ENCODE measurements around the gene DMRT1.
A peak's percentile ranks its signal among the peaks of the same experiment; 100 is the strongest.

DMRT1 gene

GRCh38 chr9:818958-819357 lies 22.5 kb upstream of the DMRT1 start:
- Histone ChIP-seq H3K4me3 (ENCODE audit: low read depth, low read length) (no peak overlapping the region), H3K36me3 (no peaks in the 10 kb centered on the region), H3K27me3 (ENCODE audit: insufficient read depth, low read depth, severe bottlenecking) (no peaks in the 10 kb centered on the region), H3K27ac (no peak overlapping the region), H3K9me3 (ENCODE audit: severe bottlenecking) (no peaks in the 10 kb centered on the region)
- TF ChIP-seq, protein P1, sequence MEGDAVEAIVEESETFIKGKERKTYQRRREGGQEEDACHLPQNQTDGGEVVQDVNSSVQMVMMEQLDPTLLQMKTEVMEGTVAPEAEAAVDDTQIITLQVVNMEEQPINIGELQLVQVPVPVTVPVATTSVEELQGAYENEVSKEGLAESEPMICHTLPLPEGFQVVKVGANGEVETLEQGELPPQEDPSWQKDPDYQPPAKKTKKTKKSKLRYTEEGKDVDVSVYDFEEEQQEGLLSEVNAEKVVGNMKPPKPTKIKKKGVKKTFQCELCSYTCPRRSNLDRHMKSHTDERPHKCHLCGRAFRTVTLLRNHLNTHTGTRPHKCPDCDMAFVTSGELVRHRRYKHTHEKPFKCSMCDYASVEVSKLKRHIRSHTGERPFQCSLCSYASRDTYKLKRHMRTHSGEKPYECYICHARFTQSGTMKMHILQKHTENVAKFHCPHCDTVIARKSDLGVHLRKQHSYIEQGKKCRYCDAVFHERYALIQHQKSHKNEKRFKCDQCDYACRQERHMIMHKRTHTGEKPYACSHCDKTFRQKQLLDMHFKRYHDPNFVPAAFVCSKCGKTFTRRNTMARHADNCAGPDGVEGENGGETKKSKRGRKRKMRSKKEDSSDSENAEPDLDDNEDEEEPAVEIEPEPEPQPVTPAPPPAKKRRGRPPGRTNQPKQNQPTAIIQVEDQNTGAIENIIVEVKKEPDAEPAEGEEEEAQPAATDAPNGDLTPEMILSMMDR (IDR thresholded peaks at IDR 0.05; ENCODE audit: low read depth, low read length) = no peak
- no peak for DNase-seq

DNA sequence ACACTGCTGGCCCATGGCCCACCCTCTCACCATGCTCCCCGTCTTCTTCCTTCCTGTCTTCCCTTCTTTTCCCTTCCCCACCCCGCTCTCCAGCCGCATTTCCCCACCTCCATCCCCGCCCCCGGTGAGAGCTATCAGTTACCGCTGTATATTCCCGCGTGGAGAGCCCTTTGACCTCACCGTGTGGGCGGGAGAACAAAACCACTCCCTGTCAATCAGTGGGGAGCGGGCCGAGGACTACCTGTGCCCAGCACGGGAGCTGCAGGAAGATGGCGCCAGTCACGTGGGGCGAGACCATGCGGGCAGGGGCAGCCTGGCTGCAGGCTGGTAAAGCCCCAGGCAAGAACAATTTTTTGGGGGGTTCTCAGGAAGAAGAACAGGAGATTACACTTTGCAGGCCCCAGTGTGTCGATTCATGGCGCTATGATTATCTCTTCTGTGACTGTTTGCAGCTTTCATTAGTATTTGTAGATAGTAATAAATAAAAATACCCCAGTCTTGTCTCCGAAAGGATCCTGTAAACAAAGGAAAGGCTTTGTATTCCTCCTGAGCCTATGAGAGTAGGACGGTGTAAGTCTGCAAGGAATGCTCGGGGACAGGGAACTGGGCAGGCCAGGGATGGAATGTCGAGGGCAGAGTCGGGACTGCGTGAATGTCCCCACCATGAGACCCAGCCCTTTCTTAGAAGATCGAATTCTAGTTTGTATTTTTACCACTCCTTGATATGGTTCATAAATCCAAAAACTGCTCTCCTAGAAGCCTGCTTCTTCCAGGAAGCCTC lies 14.8 kb upstream of the DMRT1 start:
- no peak for DNase-seq
- TF ChIP-seq, protein P1 (IDR thresholded peaks at IDR 0.05; ENCODE audit: low read depth, low read length) = no peak
- H3K4me3 ChIP-seq (ENCODE audit: low read depth, low read length) = no peak overlapping the region

GRCh38 chr9:840343-840742 lies 1.2 kb upstream of the DMRT1 start:
- peaks cover 35% of the 10 kb centered on the region for H3K27me3 ChIP-seq (ENCODE audit: insufficient read depth, low read depth, severe bottlenecking)
- no peak overlapping the region for H3K27ac ChIP-seq
- TF ChIP-seq, protein P1 (IDR thresholded peaks at IDR 0.05; ENCODE audit: low read depth, low read length) = no peak
- no peaks in the 10 kb centered on the region for H3K9me3 ChIP-seq (ENCODE audit: severe bottlenecking)
- no peaks in the 10 kb centered on the region for H3K36me3 ChIP-seq
- no peak for DNase-seq
- no peak overlapping the region for H3K4me3 ChIP-seq (ENCODE audit: low read depth, low read length)

More for the DNA sequence above, 14.8 kb upstream of the DMRT1 start:
- no peaks in the 10 kb centered on the region for H3K9me3 ChIP-seq (ENCODE audit: severe bottlenecking)
- H3K27ac ChIP-seq = no peak overlapping the region
- H3K36me3 ChIP-seq = no peaks in the 10 kb centered on the region
- H3K27me3 ChIP-seq (ENCODE audit: insufficient read depth, low read depth, severe bottlenecking) = no peaks in the 10 kb centered on the region

DNA sequence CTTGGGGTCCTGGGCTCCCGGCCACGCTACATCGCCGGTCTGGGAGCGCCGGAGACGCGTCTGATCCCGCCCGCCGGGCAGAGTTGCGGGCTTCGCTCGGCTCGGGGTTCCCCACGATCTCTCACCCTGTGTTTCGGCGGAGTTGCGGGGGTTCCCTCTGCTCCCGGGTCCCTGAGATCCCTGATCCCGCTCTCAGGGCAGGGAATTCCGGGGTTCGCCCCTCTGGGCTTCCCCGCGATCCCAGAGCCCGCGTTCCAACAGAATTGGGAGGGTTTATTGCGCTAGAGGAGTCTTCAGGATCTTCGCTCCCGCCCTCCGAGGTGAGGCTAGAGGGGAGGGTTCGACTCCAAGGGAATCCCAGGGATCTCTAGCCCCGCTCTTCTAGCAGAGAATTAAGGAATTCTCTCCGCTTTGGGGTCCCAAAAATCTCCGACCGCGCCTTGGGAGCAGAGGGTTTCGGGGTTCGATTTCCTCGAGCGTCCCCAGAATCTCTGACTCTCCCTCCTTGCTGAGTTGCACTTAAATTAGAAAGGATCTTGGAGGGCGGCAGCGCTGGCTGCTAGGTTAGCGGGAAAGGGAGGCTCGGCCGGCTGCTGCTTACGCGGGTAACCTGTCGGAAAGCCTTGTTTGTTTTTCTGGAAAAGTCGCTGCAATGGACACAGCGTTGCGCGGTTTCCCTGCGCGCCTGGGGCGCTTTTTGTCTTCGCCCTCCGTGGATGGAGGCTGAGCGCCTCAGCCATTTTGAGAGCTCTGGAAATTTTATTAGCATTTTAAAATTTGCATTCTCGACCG lies 1.3 kb downstream of the DMRT1 start:
- DNase-seq = peak; percentile 33
- Histone ChIP-seq H3K27me3 (ENCODE audit: insufficient read depth, low read depth, severe bottlenecking) (peaks cover 35% of the 10 kb centered on the region), H3K27ac (no peak overlapping the region), H3K9me3 (ENCODE audit: severe bottlenecking) (no peaks in the 10 kb centered on the region), H3K36me3 (no peaks in the 10 kb centered on the region), H3K4me3 (ENCODE audit: low read depth, low read length) (peak overlapping the region; percentile 47)
- TF ChIP-seq, protein P1 (IDR thresholded peaks at IDR 0.05; ENCODE audit: low read depth, low read length) = no peak

GRCh38 chr9:843427-843785 lies 1.9 kb downstream of the DMRT1 start:
- Histone ChIP-seq H3K27me3 (ENCODE audit: insufficient read depth, low read depth, severe bottlenecking) (peaks cover 35% of the 10 kb centered on the region), H3K4me3 (ENCODE audit: low read depth, low read length) (peak overlapping the region; percentile 47), H3K36me3 (no peaks in the 10 kb centered on the region), H3K9me3 (ENCODE audit: severe bottlenecking) (no peaks in the 10 kb centered on the region), H3K27ac (no peak overlapping the region)
- TF ChIP-seq, protein P1 (IDR thresholded peaks at IDR 0.05; ENCODE audit: low read depth, low read length) = no peak
- no peak for DNase-seq
